T-helper 2 cell treated with Interferon-gamma antibody and Interleukin-4, amounts not matched to agents 5 μg/mL and 100 μg/mL, for 36 hours (primary cell): ENCODE data around the gene GHR.

Experiments
- DNase-seq: peaks from one replicate; pipeline ENCODE4 v3.0.0; 2021; ENCODE audit warnings: low spot score
- H3K27ac Mint-ChIP-seq: one replicate; pipeline ENCODE4 v1.8.0; 2021; ENCODE audit warnings: mild to moderate bottlenecking, mixed read lengths
- H3K27me3 Mint-ChIP-seq: one replicate; pipeline ENCODE4 v1.8.0; 2021; ENCODE audit warnings: low read depth, mixed read lengths
- H3K36me3 Mint-ChIP-seq: one replicate; pipeline ENCODE4 v1.8.0; 2021; ENCODE audit warnings: low read depth, mixed read lengths
- H3K4me1 Mint-ChIP-seq: one replicate; pipeline ENCODE4 v1.8.0; 2021; ENCODE audit warnings: low read depth, mixed read lengths
- H3K4me3 Mint-ChIP-seq: one replicate; pipeline ENCODE4 v1.8.0; 2022; ENCODE audit warnings: mild to moderate bottlenecking, moderate library complexity, mixed read lengths
- H3K9me3 Mint-ChIP-seq: one replicate; pipeline ENCODE4 v1.8.0; 2021; ENCODE audit warnings: mixed read lengths

The GHR gene

GRCh38 chr5:42751044-42751443 lies 327.8 kb downstream of the GHR start:
- no peak overlapping the region for H3K4me3 Mint-ChIP-seq
- H3K9me3 Mint-ChIP-seq: no peaks in the 10 kb centered on the region
- H3K4me1 Mint-ChIP-seq: peaks cover 8% of the 10 kb centered on the region
- DNase-seq: no peak
- no peaks in the 10 kb centered on the region for H3K36me3 Mint-ChIP-seq
- no peak overlapping the region for H3K27ac Mint-ChIP-seq
- peaks cover 12% of the 10 kb centered on the region for H3K27me3 Mint-ChIP-seq

DNA sequence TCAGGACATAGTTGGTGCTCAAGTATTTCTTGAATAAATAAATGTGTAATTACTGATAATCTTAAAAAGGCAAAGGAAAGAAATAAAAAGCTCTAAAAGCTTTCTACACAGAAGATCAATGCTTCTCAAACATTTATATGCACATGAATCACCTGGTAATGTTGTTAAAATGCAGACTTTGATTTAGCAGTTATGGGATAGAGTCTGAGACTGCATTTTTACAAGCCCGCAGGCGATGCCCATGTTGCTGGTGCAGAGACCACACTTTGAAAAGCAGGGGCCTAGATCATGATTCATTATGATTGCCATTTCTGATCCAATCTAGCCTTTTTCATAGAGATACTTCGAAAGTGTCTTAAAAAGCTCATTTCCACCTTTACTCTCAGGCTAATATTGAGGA lies 329.9 kb downstream of the GHR start:
- H3K4me1 Mint-ChIP-seq: peaks cover 18% of the 10 kb centered on the region
- H3K4me3 Mint-ChIP-seq: no peak overlapping the region
- H3K27me3 Mint-ChIP-seq: peaks cover 15% of the 10 kb centered on the region
- no peak overlapping the region for H3K27ac Mint-ChIP-seq
- no peaks in the 10 kb centered on the region for H3K36me3 Mint-ChIP-seq
- no peak for DNase-seq
- H3K9me3 Mint-ChIP-seq: no peaks in the 10 kb centered on the region

GRCh38 chr5:42756606-42757601 lies 333.7 kb downstream of the GHR start, which contains the start of gene CCDC152:
TSS of gene CCDC152 (plus strand) at chr5:42756818. CDS start at chr5:42759122, 2,304 bp downstream.
- peaks cover 14% of the 10 kb centered on the region for H3K4me1 Mint-ChIP-seq
- peak within 1 kb of the TSS; percentile 67 for H3K27ac Mint-ChIP-seq
- H3K9me3 Mint-ChIP-seq: no peaks in the 10 kb centered on the region
- H3K36me3 Mint-ChIP-seq: peaks cover 4% of the 10 kb centered on the region
- DNase-seq: peak; percentile 49
- H3K27me3 Mint-ChIP-seq: peaks cover 15% of the 10 kb centered on the region
- peak within 1 kb of the TSS; percentile 87 for H3K4me3 Mint-ChIP-seq

- H3K9me3 Mint-ChIP-seq: no peaks in the 10 kb centered on the region
- H3K27me3 Mint-ChIP-seq: peaks cover 12% of the 10 kb centered on the region
- H3K36me3 Mint-ChIP-seq: peaks cover 5% of the 10 kb centered on the region
- peaks cover 14% of the 10 kb centered on the region for H3K4me1 Mint-ChIP-seq
- no peak for DNase-seq
- H3K27ac Mint-ChIP-seq: no peak overlapping the region
- H3K4me3 Mint-ChIP-seq: no peak overlapping the region
Measured at GRCh38 chr5:42759456-42759855, 336.2 kb downstream of the GHR start.

- DNase-seq: no peak
- Mint-ChIP-seq H3K4me1 (peaks cover 14% of the 10 kb centered on the region), H3K36me3 (peaks cover 6% of the 10 kb centered on the region), H3K27me3 (peaks cover 12% of the 10 kb centered on the region), H3K27ac (no peak overlapping the region), H3K4me3 (no peak overlapping the region), H3K9me3 (no peaks in the 10 kb centered on the region)
Measured at GRCh38 chr5:42760426-42760825, 337.2 kb downstream of the GHR start.

DNA sequence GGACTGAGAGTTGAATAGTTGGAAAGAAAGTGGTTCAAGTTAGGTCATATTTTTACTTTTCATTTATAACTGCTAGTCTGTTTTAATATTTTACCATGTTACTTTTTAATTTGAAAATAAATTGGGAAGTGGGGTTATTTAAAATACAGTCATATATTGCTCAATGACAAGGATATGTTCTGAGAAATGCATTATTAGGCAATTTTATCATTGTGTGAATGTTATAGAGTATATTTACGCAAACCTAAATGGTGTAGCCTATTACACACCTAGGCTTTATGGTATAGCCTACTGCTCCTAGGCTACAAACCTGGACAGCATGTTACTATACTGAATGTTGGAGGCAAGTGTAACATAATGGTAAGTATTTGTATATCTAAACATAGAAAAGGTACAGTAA lies 338.6 kb downstream of the GHR start:
- H3K9me3 Mint-ChIP-seq: no peaks in the 10 kb centered on the region
- no peak for DNase-seq
- H3K27me3 Mint-ChIP-seq: peaks cover 14% of the 10 kb centered on the region
- peaks cover 12% of the 10 kb centered on the region for H3K4me1 Mint-ChIP-seq
- H3K36me3 Mint-ChIP-seq: peaks cover 6% of the 10 kb centered on the region
- no peak overlapping the region for H3K4me3 Mint-ChIP-seq
- H3K27ac Mint-ChIP-seq: no peak overlapping the region

DNA sequence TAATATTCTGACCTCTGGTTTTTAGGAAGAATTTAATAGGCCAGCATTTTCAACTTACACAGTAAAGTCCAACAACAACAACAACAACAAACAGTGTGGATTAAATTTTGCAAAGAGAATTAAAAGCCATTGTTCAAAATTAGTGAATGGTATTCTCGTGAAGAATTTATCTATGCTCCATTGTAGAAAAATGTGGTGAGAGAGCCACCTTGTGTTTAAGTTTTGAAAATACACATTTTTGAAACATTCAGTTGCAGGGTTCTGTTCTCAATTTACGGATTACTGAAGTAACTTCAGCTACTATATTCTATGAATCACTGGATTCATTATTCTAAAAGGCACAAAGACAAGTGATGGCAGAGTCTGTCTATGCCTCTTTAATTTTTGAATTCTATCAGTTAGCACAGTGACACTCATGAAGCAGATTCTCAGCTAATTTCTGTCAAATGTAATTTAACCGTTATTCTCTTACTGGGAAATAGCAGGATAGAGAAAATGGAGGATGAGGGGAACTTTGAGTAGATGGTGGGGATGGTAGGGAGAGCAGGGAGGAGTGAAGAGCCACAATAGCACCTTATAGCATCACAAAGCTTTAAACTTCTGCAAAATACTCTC lies 344.4 kb downstream of the GHR start:
- no peak for DNase-seq
- Mint-ChIP-seq H3K9me3 (no peaks in the 10 kb centered on the region), H3K27ac (no peak overlapping the region), H3K4me1 (no peaks in the 10 kb centered on the region), H3K27me3 (peaks cover 15% of the 10 kb centered on the region), H3K36me3 (peaks cover 8% of the 10 kb centered on the region), H3K4me3 (no peak overlapping the region)

DNA sequence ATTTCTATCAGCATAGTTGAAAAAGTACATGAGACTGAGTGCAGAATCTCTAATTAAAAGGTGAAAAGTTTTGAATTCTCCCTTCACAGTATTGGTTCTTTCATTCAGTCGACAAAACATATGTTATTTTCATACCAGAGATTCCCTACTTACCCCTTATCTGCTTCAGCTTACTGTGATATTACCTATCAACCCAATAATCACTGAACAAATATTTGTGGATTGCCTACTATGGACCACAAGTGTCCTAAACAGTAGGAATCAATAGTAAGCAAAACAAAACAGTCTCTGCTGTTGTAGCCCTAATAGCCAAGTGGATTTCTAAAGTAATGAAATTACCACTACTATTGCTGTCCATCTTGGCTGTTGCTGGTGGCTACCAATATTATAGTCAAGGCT lies 344.9 kb downstream of the GHR start:
- Mint-ChIP-seq H3K27me3 (peaks cover 15% of the 10 kb centered on the region), H3K36me3 (peaks cover 8% of the 10 kb centered on the region), H3K4me3 (no peak overlapping the region), H3K27ac (no peak overlapping the region), H3K4me1 (no peaks in the 10 kb centered on the region), H3K9me3 (no peaks in the 10 kb centered on the region)
- no peak for DNase-seq

GRCh38 chr5:42770003-42770402 lies 346.8 kb downstream of the GHR start:
- no peak overlapping the region for H3K27ac Mint-ChIP-seq
- H3K36me3 Mint-ChIP-seq: peaks cover 6% of the 10 kb centered on the region
- H3K4me1 Mint-ChIP-seq: no peaks in the 10 kb centered on the region
- H3K27me3 Mint-ChIP-seq: peaks cover 12% of the 10 kb centered on the region
- no peak for DNase-seq
- no peak overlapping the region for H3K4me3 Mint-ChIP-seq
- H3K9me3 Mint-ChIP-seq: no peaks in the 10 kb centered on the region
